Spleen (tissue), 11 donors: ENCODE data around the gene STMN3. TPM values are rescaled to one million over a fixed set of nuclear protein-coding genes. Genes with fewer than 3 reads are reported as not detected.
A peak's percentile ranks its signal among the peaks of the same experiment; 100 is the strongest.

Source experiments
- DNase-seq: peaks from one replicate; pipeline ENCODE4 v3.0.0-alpha.2; 2020
- H3K27ac ChIP-seq, 8 donors: fragments of 200-600 bp; sonication (generic) in 7 of 8; 1 replicate in 4 of 8; 2 replicates in 4 of 8; pipeline versions ENCODE4 v1.5.0 to v1.8.0; 2016 to 2021; ENCODE audit warnings: inconsistent platforms in 4 of 8, mild to moderate bottlenecking in 4 of 8, moderate library complexity in 1 of 8
- H3K27me3 ChIP-seq, 7 donors: fragments of 200-600 bp; sonication (generic) in 6 of 7; replicated peaks in 1 of 7; 1 replicate in 4 of 7; 2 replicates in 3 of 7; pipeline versions ENCODE4 v1.5.0 to v1.8.0; 2016 to 2021; ENCODE audit warnings: inconsistent platforms in 3 of 7, mild to moderate bottlenecking in 1 of 7
- H3K36me3 ChIP-seq, 6 donors: fragments of 200-600 bp; sonication (generic) in 5 of 6; 1 replicate in 4 of 6; 2 replicates in 2 of 6; pipeline versions ENCODE4 v1.5.0 to v1.8.0; 2016 to 2021; ENCODE audit warnings: inconsistent platforms in 2 of 6
- H3K4me1 ChIP-seq, 6 donors: fragments of 200-600 bp; sonication (generic) in 5 of 6; 1 replicate in 3 of 6; 2 replicates in 3 of 6; pipeline versions ENCODE4 v1.5.0 to v1.8.0; 2016 to 2021; ENCODE audit warnings: inconsistent platforms in 3 of 6
- H3K4me3 ChIP-seq, 8 donors: fragments of 200-600 bp; sonication (generic) in 7 of 8; 1 replicate in 4 of 8; 2 replicates in 4 of 8; pipeline versions ENCODE4 v1.5.0 to v1.8.0; 2016 to 2021; ENCODE audit warnings: inconsistent platforms in 4 of 8, mild to moderate bottlenecking in 4 of 8, moderate library complexity in 2 of 8
- H3K9me3 ChIP-seq, 8 donors: fragments of 200-600 bp; sonication (generic) in 7 of 8; 1 replicate in 4 of 8; 2 replicates in 4 of 8; pipeline versions ENCODE4 v1.5.0 to v1.8.0; 2016 to 2021; ENCODE audit warnings: inconsistent platforms in 4 of 8
- CTCF ChIP-seq, 11 experiments: fragments of 200-600 bp in 7 of 11; fragments of 450-650 bp in 4 of 11; sonication (generic) in 4 of 11; IDR thresholded peaks in 8 of 11; conservative IDR thresholded peaks in 3 of 11; 1 replicate in 7 of 11; 2 replicates in 4 of 11; pipeline versions ENCODE4 v1.4.0 to v1.8.0; 2016 to 2021; ENCODE audit warnings: antibody characterized with exemption in 11 of 11, inconsistent platforms in 4 of 11, mild to moderate bottlenecking in 1 of 11
- POLR2A ChIP-seq, 3 donors: fragments of 450-650 bp; IDR thresholded peaks; one replicate each; pipeline ENCODE4 v1.5.1; 2017; ENCODE audit warnings: antibody characterized with exemption in 3 of 3, mild to moderate bottlenecking in 1 of 3
- POLR2AphosphoS5 ChIP-seq, 3 donors: sonication (generic); formaldehyde crosslinking; IDR thresholded peaks; one replicate each; pipeline ENCODE4 v1.5.1; 2017; ENCODE audit warnings: antibody characterized with exemption in 3 of 3
- WGBS, 5 donors: extraction: QIAGEN DNeasy Blood & Tissue Kit in 3 of 5; methylation state at CpG; one replicate each; pipeline versions ENCODE4 v1.1.5 to v1.1.7; 2013 to 2018; 5-methylcytosine and 5-hydroxymethylcytosine counted together
- intact Hi-C: fragments of 100-400 bp; cut with DNase I; formaldehyde crosslinking; loops from one replicate; pipeline ENCODE4 v1.15.0; 2023; ENCODE audit warnings: low total_unique reads
- polyA plus RNA-seq, 3 donors: library from polyadenylated mRNA; stranded (reverse); fragments of 200-250 nt; gene quantifications; one replicate each; pipeline ENCODE4 v1.2.1, GENCODE V29; 2013
- total RNA-seq, 7 donors: library from RNA; depleted of rRNA in 3 of 7; stranded (reverse); fragments of >200 nt in 3 of 7; fragmentation: NEBNext Ultra II Directional in 4 of 7; extraction: Animal tissue kit (Norgen Biotek cat#: 25700) in 4 of 7; gene quantifications; one replicate each; pipeline versions ENCODE4 v1.1.0 to v1.2.1, GENCODE V29; 2016 to 2021
- donor health status: healthy with polysubstance abuse.
- donor health status: DM: no; HTN: no; CAD: no; lungs with moderate emphysema.
- donor health status: DM: no; HTN: no; CAD: no.
- donor health status: Bipolar disorder and iron deficiency.
- donor health status: healthy.
- donor health status: DM: no; HTN: no; CAD: no.
- donor health status: DM: yes; HTN: yes; CAD: no.

The STMN3 gene
- total and polyA plus RNA-seq, 10 donors = 16.1 to 57.0 (median 32.3) TPM

- Histone ChIP-seq H3K4me3 (peak overlapping the region in 6 of 8 donors; percentile 27 to 63 (median 40)), H3K27me3 (peaks cover 0 to 7% (median 0%) of the 10 kb centered on the region in 7 donors), H3K27ac (peak overlapping the region; percentile 29 to 77 (median 70)), H3K36me3 (peaks cover 0 to 83% (median 19%) of the 10 kb centered on the region in 6 donors), H3K4me1 (peaks cover 30 to 80% (median 58%) of the 10 kb centered on the region in 6 donors), H3K9me3 (no peaks in the 10 kb centered on the region)
- TF ChIP-seq CTCF (IDR thresholded peaks at IDR 0.05 in 8 of 11, conservative IDR thresholded peaks at IDR 0.05 in 3 of 11) (no peak), POLR2AphosphoS5 (IDR thresholded peaks at IDR 0.05) (peak in 2 of 3 donors; percentile 20 to 77)
- DNase-seq = peak; percentile 76
- intact Hi-C loops = no loop called here
- 43 to 68% (median 52%) methylated on average over 12 to 19 of the region's 19 CpGs for WGBS, 5 donors
Observed at GRCh38 chr20:63698739-63699465, 45.7 kb upstream of the STMN3 start.

- peak; percentile 73 for DNase-seq
- Histone ChIP-seq H3K27ac (peak overlapping the region in 7 of 8 donors; percentile 40 to 77 (median 71)), H3K4me1 (peaks cover 30 to 72% (median 56%) of the 10 kb centered on the region in 6 donors), H3K36me3 (peaks cover 0 to 79% (median 19%) of the 10 kb centered on the region in 6 donors), H3K4me3 (peak overlapping the region in 7 of 8 donors; percentile 27 to 63 (median 42)), H3K27me3 (peaks cover 0 to 7% (median 0%) of the 10 kb centered on the region in 7 donors), H3K9me3 (no peaks in the 10 kb centered on the region)
- no peak for TF ChIP-seq POLR2A (IDR thresholded peaks at IDR 0.05)
- no peak for TF ChIP-seq CTCF (IDR thresholded peaks at IDR 0.05 in 8 of 11, conservative IDR thresholded peaks at IDR 0.05 in 3 of 11)
- TF ChIP-seq POLR2AphosphoS5 (IDR thresholded peaks at IDR 0.05) = peak in 2 of 3 donors; percentile 47 to 64
- 64 to 80% (median 73%) methylated on average over 21 to 40 of the region's 40 CpGs for WGBS, 5 donors
- intact Hi-C loops = no loop called here
Observed at GRCh38 chr20:63697868-63698545, 44.8 kb upstream of the STMN3 start.

DNA sequence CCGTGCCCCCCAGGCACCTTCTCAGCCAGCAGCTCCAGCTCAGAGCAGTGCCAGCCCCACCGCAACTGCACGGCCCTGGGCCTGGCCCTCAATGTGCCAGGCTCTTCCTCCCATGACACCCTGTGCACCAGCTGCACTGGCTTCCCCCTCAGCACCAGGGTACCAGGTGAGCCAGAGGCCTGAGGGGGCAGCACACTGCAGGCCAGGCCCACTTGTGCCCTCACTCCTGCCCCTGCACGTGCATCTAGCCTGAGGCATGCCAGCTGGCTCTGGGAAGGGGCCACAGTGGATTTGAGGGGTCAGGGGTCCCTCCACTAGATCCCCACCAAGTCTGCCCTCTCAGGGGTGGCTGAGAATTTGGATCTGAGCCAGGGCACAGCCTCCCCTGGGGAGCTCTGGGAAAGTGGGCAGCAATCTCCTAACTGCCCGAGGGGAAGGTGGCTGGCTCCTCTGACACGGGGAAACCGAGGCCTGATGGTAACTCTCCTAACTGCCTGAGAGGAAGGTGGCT is 44.2 kb upstream of the STMN3 start:
- H3K36me3 ChIP-seq = peaks cover 0 to 75% (median 19%) of the 10 kb centered on the region in 6 donors
- peaks cover 31 to 78% (median 57%) of the 10 kb centered on the region in 6 donors for H3K4me1 ChIP-seq
- peak overlapping the region in 7 of 8 donors; percentile 27 to 63 (median 42) for H3K4me3 ChIP-seq
- WGBS, 5 donors = 55 to 68% (median 58%) methylated on average over 6 to 7 of the region's 7 CpGs
- no peak for TF ChIP-seq POLR2A (IDR thresholded peaks at IDR 0.05)
- TF ChIP-seq POLR2AphosphoS5 (IDR thresholded peaks at IDR 0.05) = peak in 1 of 3 donors; percentile 8
- TF ChIP-seq CTCF (IDR thresholded peaks at IDR 0.05 in 8 of 11, conservative IDR thresholded peaks at IDR 0.05 in 3 of 11) = no peak
- intact Hi-C loops = no loop called here
- peak; percentile 77 for DNase-seq
- peaks cover 0 to 7% (median 0%) of the 10 kb centered on the region in 7 donors for H3K27me3 ChIP-seq
- peak overlapping the region in 5 of 8 donors; percentile 70 to 77 (median 72) for H3K27ac ChIP-seq
- H3K9me3 ChIP-seq = no peaks in the 10 kb centered on the region
